ENCODE data around the gene PIGW.
"Not testable (repeated sequence)": the region's sequence is repeated elsewhere in the genome, so short reads cannot be mapped to it uniquely, and the experiment has no call there.

PIGW gene

DNA sequence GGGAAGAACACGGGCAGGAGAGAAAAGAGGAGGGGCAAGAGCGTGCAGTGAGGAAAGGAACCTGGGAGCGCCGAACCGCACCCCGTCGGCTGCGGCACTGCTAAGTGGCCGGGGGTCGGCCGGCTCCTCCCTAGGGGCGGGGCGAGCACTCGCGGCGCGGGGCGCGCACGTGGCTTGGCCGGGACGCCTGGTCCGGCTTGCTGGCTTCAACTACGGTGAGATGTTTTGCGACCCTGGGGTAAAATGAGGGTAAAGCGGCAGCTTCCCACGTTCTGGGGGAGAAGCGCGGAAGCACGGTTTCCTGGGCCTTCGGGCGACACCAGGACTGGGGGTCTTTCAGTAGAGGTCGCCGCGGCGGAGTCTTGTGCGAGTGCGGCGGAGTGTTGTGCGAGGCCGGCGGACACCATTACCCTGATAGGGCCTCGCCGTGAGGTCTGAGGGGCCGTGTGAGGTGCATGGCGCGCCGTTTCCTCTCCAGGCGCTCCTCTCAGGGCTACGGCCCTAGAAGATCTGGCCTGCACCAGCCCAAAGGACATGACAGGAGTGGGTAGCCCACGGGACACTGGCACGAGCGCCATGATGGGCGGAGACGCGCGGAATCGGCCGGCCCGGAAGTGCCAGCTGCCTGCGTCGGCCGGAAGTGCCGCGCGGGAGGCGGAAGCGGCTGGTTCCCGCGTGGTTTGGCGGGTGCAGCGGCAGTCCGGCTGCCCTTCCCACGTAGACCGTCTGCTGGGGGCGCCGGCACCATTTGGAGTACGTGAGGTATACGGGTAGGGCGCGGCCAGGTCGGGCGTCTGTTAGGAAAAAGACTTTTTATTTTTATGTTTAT is at the start of gene PIGW, which contains the start of gene MYO19:
TSS of gene PIGW (plus strand) at position 148 of the 829 bp plus-strand sequence. CDS start 2,115 bp downstream, outside the sequence.
TSS of gene MYO19 (minus strand) at position 29 of the 829 bp plus-strand sequence. CDS start 2,330 bp downstream, outside the sequence.
- DNase-seq = peak; percentile 86

DNA sequence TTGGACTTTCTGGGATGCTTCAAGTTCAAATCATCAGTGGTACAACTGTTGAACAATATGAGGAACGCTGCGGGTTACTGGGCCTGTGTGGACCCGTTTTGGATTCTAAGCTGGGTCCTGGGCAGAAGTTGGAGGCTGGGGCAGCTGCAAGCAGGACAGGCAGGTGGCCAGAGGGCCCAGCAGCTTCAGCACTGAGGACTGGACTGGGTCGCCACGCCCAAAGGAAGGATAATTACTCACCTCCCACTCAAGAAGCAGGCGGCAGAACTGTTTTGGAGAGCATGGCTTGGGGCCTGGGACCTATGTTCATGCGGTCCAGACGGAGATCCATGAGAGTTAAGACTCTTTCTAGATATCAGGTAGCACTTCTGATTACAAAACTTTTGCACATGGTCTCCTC is 49.8 kb upstream of the PIGW start:
- no peak for DNase-seq

- DNase-seq = no peak
Observed at GRCh38 chr17:36485805-36486203, 49.0 kb upstream of the PIGW start.

GRCh38 chr17:36486204-36487194 is 48.3 kb upstream of the PIGW start, which contains the start of gene ZNHIT3:
Gene ZNHIT3, plus strand, starts transcription at chr17:36486681. Its CDS starts 19 bp downstream, at chr17:36486700.
- DNase-seq = peak; percentile 93

DNA sequence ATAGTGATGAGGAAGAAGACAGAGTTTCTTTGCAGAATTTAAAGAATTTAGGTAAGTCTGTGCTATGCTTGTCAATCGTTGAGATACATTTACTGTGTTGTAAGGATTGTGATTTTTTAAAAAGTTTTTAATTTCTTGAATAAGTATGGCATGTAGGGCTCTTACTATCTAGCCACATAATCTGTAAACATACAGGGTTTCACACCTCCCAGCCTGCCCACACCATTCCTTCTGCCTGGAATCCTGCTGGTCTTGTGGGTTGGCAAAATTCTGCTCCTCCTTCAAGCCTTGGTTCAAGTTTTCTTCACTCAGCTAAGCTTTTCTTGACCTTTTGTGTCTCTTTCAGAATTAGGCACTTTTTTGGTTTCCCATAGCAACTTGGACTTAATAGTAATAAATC is 40.8 kb upstream of the PIGW start:
- DNase-seq = no peak

GRCh38 chr17:36494674-36495073 is 40.1 kb upstream of the PIGW start:
- DNase-seq = no peak

DNA sequence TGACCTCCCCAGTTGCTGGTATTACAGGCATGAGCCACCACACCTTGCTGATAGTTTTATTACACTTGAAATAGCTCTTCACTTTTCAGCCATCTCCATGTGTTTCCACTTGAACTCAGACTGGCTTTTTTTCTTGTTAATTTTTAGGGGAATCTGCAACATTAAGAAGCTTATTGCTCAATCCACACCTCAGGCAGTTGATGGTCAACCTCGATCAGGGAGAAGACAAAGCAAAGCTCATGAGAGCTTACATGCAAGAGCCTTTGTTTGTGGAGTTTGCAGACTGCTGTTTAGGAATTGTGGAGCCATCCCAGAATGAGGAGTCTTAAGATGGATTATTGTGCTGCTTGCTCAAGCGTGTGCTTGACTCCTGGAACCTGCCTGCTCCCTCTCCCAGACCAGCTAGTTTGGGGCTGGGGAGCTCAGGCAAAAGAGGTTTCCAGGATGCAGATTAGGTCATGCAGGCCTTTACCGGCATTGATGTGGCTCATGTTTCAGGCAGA is 39.7 kb upstream of the PIGW start:
- no peak for DNase-seq

- no peak for DNase-seq
Observed at GRCh38 chr17:36496018-36496789, 38.6 kb upstream of the PIGW start.

- no peak for DNase-seq
Observed at GRCh38 chr17:36498155-36498554, 36.6 kb upstream of the PIGW start.

DNA sequence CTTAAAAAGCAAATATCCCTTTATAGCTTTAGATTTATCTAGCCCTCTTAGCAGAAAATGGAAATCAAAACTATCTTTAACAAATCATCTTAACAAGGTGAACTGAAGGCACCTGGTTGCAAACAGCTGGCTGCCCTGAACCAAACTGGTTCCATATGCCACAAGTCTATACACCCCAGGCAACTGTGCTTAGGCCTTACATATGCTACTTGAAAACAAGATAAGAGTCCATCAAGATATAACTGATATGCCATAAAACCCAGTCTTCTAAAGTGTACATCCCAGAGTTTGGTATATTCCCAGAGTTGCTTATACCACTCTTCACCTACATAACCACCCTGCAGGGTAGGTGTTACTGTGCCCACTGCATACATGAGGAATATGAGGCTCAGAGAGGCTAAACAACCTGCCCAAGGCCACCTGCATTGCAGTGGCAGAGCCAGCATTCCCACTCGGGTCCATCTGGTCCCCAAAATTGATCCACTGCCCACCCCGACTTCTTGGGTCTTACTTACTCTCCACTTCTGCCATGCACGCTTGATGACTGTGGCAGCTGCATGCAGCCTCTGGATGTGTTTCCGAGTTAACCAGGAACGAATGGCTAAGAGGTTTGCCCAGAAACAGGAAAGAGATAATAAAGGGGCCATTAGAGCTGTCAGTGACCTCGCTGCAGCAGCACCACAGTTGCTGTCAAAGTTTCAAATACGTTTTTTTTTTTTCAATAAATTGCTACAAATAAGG is 36.1 kb upstream of the PIGW start:
- no peak for DNase-seq

- no peak for DNase-seq
Observed at GRCh38 chr17:36500745-36501225, 34.0 kb upstream of the PIGW start.

GRCh38 chr17:36501351-36501750 is 33.4 kb upstream of the PIGW start:
- DNase-seq = no peak

DNA sequence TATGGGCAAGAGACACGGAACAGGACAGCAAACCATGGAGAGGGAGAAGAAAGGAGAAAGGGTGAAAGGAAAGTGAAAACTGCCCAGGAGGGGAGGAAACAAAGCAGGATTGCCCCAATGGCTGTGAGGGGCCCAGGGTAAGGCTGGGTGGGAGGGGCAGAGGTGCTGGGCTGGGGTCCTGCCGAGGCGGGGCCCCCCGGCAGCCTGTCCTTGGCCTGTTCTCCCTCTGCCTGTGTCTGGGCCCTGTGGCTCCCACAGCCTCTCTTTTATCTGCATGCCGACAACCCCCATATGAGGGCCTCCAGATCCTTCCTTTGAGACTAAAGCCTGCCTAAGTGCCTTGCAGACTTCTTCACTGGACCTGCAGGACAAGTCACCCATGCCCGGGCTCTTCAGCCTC is 32.8 kb upstream of the PIGW start:
- DNase-seq = no peak

GRCh38 chr17:36503456-36504155 is 31.2 kb upstream of the PIGW start:
- DNase-seq = no peak

DNA sequence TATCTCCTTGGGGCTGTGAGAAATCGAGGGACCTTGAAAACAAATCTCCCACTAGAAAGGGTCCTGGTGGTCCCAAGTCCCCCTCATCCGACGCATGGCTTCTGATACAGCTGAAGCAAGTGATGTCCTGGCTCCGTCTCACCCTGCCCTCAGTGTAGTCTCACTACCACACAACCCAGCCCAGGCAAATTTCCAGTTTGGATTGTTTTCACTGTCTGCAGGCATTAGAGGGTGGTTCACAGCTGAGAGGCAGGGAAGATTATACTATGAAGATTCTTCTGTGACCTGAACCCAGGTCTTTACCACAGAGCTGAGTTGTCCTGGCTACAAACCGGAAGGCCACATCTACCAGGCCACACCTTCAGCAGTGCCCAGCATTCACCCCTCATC is 30.6 kb upstream of the PIGW start:
- no peak for DNase-seq

GRCh38 chr17:36505171-36505570 is 29.6 kb upstream of the PIGW start:
- no peak for DNase-seq

- DNase-seq = no peak
Observed at GRCh38 chr17:36506249-36506826, 28.4 kb upstream of the PIGW start.

- DNase-seq = no peak
Observed at GRCh38 chr17:36506831-36507230, 28.0 kb upstream of the PIGW start.

DNA sequence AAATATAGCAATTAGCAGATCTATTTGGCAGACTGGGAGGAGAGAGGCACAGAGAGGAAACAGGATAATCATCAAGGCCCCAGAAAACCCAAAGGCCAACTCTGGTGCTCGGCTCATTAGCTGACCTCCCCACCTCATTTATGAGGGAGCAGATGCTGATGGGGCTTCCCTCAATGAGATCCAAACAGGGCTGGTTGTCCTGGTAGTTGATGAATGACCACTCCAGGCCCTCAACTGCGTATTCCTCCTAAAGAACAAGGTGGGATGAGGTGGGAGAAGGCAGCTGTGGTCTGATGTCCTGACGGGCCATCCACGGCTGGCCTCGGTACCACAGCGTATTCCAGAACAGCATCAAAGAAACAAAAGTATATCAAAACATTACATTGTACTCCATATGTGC is 27.5 kb upstream of the PIGW start:
- DNase-seq = no peak

- not testable (repeated sequence) for DNase-seq
Observed at GRCh38 chr17:36508439-36508838, 26.3 kb upstream of the PIGW start.

Measured in CD4-positive, alpha-beta T cell treated with Interleukin-17A for 1 hour (primary cell).